ENCODE measurements around the gene BBS9.
A peak's percentile ranks its signal among the peaks of the same experiment; 100 is the strongest.

The BBS9 gene

DNA sequence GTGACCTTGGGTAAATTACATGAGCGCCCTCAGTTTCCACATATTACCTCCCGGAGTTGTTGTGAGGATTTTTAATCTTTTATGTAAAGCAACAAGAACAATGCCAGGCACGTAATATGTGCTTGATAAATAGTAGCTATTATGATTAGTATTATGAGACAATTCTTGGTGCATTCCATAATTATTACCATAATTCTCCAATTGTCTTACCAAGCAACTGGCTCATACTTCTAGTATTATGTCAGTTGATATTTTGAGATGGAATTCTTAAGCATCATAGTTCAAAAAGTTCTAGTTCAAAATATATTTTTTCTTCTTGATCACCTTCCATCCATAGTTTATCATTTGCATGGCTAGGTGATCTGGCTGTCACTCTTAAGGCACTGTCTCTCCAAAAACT lies 259.0 kb downstream of the BBS9 start:
- DNase-seq: no peak

DNA sequence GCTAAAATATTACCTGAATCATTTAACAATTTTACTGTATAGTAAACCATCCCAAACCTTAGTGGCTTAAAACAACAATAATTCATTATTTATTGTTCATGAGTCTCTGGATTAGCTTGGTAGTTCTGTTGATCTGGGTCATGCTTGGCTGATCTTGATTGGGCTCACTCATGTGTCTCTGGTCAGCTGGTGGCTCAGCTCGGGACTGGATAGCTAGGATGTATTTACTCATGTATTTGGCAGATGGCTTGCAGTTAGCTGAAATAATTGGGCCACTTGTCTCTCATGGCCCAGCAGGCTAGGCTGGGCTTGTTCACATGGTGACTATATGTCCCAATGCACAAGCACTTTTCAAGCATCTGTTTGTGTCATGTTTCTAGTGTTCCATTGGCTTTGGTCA lies 262.8 kb downstream of the BBS9 start:
- peak; percentile 33 to 68 for DNase-seq

DNA sequence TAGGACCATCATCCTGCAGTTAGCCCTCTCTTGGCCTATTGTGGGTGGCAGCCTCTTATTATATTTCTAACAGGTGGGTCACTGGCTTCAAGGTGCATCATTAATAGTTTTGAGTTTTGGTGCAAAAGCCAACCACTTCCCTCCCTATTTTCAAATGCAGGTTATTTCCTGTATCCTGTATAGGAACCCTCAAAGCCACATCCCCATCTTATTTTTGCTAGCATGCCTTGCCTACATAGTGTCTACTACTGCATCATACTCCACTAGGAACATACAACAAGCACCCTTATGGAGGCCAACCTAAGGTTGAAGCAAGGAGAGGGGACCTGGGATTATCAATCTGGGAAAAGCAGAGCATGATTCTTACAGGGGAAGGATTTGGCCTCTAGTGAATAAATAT lies 264.4 kb downstream of the BBS9 start:
- DNase-seq: no peak

DNA sequence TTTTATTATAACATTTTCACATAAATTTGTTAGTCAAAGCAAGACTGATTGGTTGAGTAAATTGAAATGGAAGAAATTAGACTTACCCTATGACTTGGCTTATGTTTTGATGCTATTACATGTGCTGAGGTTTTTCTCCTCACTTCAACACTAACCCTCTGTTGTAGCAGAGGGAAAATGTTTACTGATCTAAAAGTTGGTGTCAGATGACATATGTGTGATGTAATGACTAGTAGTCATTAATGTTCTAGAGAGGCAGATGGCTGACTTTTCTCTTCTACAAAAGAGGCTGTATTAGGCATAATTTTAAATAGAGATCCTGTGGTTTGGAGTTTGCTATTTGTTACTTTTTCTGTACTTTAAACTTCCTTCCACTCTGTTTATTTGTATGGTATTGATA lies 266.0 kb downstream of the BBS9 start:
- DNase-seq: no peak

DNA sequence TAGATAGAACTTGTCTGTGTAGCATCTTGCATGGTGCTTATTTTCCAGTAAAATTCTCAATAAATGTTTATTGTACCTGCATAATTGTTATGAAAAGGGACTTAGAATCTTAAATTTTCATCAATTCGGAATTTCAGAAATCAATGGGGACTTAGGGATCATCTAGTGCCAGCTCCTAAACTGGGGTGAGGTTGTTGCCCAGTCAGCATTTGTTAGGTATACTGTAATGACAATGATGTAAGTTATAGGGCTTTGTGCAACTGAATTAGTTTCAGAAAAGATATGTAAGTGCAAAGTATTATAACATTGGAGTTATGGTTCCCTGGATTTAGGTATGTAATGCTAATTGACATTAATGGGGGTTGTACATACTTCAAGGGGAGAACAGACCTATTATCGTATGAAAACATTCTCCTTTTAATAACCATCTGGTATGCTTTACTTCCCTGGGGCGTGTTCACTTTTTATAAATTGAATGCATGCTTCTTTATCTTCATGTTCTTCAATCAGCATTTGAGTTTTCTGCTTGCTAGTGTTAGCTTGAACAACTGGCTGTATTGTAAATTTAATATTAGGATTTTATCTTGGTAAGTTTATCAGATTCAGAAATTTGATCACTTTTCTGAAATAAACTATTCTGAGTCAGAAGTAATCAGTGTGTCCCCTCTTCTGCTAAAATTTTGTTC lies 270.3 kb downstream of the BBS9 start:
- DNase-seq: no peak

DNA sequence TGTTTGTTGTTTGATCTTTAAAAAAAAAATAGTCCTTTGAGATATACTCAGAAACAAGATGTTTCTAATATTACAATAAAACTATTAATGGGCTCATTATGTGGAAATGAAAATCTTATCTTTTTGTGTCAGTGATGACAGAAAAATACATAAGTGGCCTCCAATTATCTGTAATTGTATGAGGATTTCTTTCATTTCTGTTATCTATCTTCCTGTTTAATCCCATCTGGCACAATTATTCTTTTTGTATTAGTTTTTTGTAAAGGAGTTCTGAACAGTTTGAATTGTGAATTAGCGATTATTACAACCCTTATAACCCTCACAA lies 270.8 kb downstream of the BBS9 start:
- DNase-seq: no peak

DNA sequence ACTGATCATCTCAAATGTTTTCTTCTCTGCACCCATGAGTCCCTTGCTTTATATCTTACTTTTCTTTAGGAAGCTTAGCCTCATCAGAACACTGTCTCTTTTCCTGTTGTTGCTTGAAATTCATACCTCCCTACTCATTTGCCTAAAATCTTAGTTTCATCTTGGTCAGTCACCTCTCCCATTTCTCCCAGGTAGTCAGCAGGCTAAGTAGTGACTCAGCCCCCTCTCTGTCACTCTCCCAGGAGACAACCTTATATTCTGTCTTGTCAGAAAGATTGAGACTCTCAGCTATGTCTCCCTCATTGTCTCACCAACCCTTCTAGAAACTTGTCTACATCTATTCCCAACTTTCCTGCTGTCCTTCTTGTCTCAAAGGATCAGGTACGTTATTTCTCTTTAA lies 280.9 kb downstream of the BBS9 start:
- no peak for DNase-seq

DNA sequence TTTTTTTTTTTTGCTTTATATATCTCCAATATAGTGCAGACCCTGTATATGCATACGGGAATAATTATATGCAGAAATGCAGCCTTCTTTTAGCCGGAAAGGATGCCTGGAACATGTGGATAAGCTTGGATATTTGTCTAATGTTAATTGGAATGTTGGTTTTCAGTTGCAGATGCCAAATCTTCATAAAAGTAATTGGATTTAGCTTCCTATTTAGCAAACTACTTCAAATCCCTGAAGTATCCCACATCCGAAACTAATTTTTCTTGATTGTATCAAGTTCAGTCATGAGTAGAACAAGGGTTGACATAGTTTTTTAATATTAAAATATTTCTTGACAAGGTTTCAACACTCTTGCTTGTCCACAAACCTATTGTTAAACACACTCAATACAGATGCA lies 281.7 kb downstream of the BBS9 start:
- DNase-seq: no peak

DNA sequence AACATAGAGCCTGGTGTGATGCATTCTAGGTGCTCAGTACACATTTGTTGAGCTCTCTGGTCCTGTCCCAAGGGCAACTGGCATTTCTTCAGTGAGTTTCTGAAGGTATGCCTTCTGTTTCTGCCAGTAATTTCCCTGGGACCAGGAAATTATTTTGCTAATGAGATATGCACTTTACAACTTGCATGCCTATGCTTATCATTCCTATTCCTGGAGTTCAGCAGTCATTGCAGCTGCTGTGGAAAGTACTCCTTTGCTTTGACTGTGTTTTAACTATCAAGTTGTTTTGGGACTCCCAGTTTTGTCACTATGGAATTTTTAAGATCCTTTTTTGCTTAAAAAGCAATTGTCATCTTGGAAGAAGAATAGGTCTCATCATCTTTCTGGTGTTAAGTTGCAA lies 283.0 kb downstream of the BBS9 start:
- DNase-seq: no peak

DNA sequence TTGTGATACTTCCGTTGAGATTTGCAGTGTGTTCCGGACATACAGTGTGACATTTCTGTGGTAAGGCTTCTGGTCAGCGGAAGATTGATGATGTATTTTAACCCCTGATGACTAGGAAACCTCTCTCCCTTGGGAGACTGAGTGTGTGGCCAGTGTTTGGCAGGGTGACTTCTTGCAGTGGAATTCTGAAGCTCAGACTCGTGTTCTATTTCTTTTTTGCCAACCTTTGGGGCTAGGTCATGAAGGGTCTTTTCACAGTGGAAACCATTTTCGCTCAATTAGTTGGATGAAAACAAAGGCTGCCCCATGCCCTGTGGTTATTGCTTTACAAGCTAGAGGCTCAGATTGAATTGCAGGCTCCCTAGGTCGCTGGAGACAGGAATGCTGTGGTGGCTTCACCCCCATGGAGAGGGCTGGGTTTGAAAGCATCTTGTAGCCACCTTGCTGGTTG lies 288.9 kb downstream of the BBS9 start:
- no peak for DNase-seq

DNA sequence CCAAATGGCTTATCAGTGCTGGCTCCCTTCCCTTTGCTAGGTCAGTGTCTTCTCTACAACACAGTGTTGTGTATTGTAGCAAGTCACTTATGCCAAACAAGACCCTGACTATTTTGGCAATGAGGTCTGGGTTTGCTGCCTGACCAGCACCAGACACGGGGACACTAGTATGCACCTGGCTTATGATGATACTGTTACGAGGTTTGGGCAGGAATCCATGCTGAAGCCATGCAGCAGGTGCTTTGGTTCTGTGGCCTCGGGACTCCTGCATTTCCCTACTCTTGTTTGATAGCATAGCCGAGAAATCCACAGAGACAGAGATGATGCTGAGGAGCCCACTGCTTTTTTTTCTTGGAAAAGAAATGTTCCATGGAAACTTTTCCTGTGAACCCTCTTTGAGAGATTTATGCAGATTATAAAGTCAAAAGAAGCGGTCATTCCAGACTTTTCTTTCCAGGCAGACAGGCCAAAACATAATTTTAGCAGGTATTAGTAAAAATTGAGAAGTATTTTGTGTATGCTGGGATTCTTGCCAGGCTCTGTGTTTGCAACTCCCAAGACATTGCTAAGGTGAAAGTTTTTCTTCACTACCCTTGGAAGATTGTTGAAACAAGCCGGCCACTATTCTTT lies 291.1 kb downstream of the BBS9 start:
- no peak for DNase-seq

DNA sequence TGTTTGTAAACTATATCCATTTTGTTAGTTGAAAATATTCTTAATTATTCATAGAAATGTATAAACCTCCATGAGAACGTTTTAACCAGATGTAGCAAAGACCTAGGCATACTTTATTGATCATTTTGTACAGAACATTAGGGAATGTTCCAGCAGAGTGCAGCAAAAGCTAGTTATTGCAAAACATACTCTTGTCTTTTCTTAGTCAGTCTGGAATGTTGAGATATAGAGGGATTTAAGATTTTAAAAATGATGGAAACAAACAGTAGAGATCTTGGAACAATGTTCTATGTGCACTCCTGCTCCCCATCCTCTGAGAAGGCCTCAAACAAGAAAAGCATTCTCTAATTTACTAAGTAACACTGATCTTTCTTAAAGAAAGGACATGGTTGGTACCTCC lies 292.1 kb downstream of the BBS9 start:
- DNase-seq: no peak

DNA sequence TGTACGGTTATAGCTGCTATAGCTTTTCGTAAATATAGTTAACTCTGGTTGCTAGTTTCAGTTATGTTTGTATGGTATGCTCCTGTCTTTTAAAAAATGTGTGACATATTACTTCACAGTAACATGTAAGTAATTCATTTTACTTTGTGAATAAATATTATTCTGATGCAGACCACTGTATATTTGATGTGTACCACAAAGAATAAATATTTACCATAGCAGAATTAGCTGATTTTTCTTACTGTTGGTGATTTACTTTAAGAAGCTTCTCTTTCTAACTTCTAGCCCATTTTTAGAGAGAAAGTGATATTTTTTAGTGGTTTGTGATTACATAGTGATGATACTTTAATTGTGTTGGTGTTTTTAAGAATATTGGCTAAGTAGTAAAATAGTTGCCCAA lies 292.8 kb downstream of the BBS9 start:
- DNase-seq: no peak

DNA sequence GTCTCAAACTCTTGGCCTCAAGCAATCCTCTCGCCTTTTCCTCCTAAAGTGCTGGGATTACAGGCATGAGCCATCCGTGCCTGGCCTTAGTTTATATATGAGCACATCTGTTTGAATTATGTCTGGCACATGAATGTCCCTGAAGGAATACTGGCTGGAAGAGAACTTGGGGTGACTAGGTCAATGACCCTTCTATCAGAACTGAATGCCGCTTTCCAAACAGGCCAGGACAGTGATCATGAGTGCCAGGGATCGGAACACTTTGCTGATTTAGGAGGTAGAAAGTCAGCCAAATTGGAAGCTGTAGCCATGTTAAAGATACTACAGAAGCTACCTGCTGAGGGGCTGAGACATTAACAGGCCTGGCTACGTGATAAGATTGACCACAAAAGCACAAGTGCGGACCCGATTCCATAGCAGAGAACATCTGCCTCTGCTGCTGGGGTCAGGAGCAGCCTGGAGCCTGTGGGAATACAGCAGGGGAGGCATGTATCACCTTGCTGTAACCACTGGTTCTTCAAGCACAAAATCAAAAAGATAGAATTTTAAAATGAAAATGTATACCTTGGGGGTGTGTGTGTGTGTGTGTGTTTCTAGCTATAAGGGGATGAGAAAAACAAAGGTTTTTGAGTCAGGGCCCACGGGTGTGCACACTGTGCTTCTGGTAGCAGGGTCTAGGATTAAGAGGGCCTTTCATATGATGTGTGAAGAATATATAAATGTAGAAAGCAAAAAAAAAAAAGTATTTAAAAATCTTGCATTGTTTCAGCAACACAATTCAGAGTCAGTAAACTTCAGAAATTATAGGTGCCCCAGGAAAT lies 293.7 kb downstream of the BBS9 start:
- DNase-seq: no peak

DNA sequence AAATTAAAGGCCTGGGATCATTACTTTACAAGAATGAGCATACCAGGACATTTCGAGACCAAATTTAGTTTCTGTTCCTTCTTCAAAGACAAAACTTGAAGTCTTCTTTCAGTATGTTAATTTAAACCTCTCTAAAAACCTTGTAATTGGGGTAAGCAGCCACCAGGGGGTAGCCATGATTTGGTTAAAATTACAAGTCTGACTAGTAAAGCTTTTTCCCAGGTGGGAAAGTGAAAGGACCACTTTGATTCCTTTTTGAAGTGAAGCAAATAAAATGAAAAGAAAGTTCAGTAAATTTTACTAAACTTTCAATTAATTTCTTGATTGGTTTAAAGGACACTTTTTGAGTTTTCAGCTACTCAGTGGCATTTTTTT lies 294.3 kb downstream of the BBS9 start:
- DNase-seq: no peak

DNA sequence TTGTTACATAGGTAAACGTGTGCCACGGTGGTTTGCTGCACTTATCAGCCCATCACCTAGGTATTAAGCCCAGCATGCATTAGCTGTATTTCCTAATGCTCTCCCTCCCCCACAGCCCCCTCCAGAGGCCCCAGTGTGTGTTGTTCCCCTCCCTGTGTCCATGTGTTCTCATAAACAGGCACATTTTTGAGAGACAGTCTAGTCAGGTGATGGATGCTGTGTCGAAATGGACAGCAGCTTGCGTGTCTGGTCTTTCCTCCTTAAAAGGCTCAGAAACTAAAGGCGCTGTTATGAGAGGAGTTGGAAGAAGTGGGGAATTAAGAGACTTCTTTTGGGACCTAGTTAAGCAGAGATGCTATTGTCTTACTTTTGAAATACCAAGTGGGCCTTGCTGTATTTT lies 296.0 kb downstream of the BBS9 start:
- DNase-seq: no peak

DNA sequence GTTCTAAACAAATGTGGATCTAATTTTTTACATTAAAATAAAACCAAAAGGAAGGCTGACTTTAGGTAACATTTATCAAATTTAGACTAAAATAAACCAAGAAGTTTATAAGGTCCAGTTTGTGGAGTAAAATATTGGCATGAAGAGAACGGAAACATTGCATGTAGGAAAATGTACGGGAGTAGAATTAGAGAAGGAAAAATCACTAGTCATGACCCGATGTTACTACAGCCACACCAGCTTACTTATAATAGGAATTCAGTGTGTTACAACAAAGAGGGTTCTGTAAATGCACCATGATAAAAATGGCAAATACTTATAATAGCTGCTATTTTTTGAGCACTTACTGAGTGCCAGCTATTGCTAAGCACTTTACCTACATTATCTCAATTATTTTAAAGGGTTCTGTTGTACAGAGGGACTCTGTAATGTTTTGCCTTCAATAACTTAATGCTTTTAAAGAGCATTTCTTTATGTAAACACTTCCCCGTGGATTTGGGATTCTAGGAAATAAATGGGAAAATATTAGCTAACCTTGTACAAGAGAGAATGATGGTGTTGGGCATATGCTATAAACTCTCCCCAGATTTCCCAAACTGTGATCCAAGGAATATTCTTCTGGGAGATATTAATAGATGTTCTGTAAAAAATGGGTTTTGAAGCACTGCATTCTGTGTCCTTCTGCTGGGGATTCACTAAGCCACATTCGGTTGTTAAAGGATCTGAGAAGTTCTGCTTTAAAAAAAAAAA lies 296.7 kb downstream of the BBS9 start:
- no peak for DNase-seq

DNA sequence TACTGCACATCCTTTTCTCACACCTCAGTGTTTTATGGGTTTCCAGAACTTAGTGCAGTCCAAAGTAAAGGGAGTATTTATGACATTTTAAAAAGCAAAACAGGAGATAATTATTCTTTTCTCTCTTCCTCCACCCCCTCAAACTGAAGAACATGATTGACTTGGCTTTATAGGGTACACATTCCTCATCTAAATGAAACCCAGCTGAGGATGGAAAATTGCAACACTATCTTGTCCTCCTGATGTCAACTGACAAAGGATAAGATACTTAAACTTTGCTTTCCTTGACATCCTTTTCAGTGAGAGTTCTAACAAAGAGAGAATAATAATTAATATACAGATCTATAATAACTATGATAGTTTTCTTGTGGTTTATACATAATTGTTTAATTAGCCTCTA lies 299.1 kb downstream of the BBS9 start:
- DNase-seq: no peak

DNA sequence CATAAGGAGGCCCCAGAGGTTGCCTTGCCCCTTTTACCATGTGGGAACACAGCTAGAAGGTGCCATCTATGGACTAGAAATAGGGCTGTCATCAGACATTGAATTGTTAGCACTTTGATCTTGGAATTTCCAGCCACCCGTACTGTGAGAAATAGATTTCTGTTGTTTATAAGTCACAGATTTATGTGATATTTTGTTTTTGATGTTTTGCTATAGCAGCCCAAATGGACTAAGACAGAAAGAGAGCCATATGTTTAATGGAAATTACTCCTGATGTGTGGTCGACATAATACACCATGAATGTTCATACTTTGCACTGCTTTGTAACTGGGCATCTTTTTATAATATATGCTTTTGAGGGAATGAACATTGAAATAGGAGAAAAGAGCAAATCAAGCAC lies 302.2 kb downstream of the BBS9 start:
- no peak for DNase-seq

DNA sequence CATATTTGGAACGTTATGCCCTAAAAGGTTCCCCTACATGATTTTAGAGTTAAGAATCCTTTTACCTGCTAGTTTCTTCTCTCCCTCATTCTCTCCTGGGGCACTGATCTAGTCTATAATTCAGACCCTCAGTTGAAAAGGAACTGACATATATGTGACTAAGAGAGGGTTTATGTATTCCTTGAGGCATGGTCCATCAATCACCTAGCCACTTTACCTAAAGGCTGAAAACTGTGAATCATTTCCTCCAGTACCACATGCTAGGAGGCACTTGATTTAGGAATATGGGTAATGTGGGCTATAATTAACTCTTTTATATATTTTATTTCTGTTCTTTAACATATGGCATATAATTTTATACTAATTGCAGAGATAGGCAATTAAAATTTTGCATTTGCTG lies 303.5 kb downstream of the BBS9 start:
- no peak for DNase-seq

DNA sequence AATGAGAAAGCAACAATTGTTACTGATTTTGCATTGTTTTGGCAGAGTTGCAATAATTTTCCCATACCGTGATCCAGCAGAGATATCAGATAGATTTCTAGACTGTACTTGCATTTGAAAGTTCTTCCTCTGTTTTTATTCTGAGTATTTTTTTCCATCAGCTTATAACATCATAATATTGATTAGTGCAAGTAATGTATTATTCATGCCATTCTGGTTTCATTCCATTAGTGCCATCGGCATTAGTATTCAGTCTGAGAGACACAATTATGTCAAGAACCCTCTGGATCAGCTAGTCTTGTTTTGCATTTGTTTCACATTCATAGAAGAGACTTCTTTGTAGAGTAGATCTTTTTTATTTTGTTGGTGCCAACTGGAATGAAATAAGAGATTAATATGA lies 304.0 kb downstream of the BBS9 start:
- DNase-seq: no peak

DNA sequence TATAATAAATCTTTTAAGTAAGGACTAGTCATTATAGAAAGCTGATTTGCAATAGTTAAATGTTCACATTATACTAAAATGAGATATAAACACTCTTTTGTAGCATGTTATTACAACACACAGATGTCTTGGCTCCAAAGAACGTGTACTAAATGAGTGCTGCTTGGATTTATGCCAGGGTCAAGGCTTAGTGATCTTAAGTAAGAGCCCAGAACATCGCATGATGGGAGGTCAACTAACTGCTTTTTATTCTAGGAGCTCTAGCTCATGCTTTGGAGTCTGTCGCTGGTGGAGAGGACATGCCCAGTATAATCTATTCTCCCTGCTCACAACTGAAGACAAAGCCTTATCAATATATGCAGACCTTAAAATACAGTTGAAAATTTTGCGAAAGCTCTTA lies 315.1 kb downstream of the BBS9 start:
- DNase-seq: no peak

DNA sequence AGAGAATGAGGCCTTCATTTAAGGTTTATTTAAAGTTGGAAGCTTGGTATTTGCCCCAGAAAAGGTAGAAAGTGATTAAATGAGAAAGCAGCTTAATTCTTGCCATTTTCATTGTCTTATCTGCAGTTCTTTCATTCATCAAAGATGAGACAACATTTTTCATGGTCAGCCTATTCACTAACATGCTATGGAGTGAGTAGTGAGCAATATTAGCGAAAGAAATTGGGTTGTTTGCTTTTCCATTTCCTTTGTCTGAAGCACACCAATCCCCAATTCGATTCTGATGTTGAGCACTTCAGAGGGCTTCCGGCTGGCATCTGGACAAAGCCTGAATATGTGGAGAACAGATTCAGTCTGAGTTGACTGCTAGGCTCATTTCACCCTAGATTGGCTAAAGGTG lies 317.2 kb downstream of the BBS9 start:
- no peak for DNase-seq

DNA sequence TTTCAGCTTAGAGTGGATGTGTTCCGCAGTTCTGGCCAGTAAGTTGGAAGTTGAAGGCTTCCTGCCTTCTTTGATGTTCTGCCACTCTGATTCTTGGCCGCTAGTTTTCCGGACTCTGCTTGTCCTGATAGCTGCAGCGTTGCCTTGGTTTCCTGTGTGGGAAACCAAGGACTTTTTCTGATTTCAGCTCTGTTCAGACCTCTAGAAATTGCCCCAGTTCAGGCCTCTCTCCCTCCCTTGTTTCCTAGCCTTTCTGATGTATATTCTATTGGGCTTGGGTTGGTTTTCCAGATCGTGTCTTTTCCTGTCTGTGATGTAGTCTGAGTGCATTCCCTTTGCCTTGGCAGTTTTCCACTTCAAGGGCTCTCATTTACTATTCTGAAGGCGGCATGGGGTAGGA lies 318.7 kb downstream of the BBS9 start:
- no peak for DNase-seq

Measured in NCI-H526 (cell line).